PFSK-1 (cell line): ENCODE measurements around the gene F12.

Experiments
- FOXP2 ChIP-seq: optimal IDR thresholded peaks from 2 replicates; pipeline ENCODE3; 2011; ENCODE audit warnings: borderline replicate concordance, control low read depth, inconsistent platforms; ENCODE audit not compliant: insufficient read depth; ENCODE audit errors: extremely low read length, extremely low read depth
- POLR2AphosphoS5 ChIP-seq: IDR thresholded peaks from 2 replicates; pipeline ENCODE4 v1.6.1; 2012; ENCODE audit warnings: low read depth, mild to moderate bottlenecking, control low read depth, low read length, moderate library complexity
- SIN3A ChIP-seq: IDR thresholded peaks from 2 replicates; pipeline ENCODE4 v1.6.1; 2012; ENCODE audit warnings: mild to moderate bottlenecking, low read length, moderate library complexity, borderline replicate concordance; ENCODE audit not compliant: insufficient read depth
- TAF1 ChIP-seq: IDR thresholded peaks from 2 replicates; pipeline ENCODE4 v1.6.1; 2012; ENCODE audit warnings: low read length, control low read depth, borderline replicate concordance; ENCODE audit not compliant: insufficient read depth
- TF ChIP-seq, protein P1 (sequence below), 2 experiments: IDR thresholded peaks; 2 replicates each; pipeline versions ENCODE4 v1.6.1 to v1.8.0; 2011 to 2012; ENCODE audit warnings: low read depth in 2 of 2, low read length in 2 of 2, control low read depth in 1 of 2, inconsistent platforms in 1 of 2, mild to moderate bottlenecking in 1 of 2, moderate library complexity in 1 of 2; ENCODE audit not compliant: insufficient read depth in 1 of 2

Gene F12

GRCh38 chr5:177367981-177368868, 41.1 kb downstream of the F12 start:
- no peak for TF ChIP-seq POLR2AphosphoS5

DNA sequence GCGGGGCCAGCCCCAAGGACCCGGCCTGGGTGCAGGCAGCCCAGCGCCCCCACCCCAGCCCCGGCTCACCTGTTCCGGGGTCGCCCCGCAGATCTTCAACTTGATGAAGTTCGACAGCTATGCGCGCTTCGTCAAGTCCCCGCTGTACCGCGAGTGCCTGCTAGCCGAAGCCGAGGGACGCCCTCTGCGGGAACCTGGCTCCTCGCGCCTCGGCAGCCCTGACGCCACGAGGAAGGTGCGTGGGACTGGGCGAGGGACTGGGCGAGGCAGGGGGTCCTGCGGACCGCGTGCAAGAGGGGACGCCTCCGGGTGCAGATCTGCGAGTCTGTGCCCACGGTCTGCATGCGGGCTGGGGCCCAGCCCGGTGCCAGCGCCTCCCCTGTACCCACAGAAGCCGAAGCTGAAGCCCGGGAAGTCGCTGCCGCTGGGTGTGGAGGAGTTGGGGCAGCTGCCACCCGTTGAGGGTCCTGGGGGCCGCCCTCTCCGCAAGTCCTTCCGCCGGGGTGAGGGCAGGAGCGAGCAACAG, 42.0 kb downstream of the F12 start:
- TF ChIP-seq SIN3A (no peak), POLR2AphosphoS5 (no peak), TAF1 (no peak), FOXP2 (no peak)
- TF ChIP-seq, protein P1, sequence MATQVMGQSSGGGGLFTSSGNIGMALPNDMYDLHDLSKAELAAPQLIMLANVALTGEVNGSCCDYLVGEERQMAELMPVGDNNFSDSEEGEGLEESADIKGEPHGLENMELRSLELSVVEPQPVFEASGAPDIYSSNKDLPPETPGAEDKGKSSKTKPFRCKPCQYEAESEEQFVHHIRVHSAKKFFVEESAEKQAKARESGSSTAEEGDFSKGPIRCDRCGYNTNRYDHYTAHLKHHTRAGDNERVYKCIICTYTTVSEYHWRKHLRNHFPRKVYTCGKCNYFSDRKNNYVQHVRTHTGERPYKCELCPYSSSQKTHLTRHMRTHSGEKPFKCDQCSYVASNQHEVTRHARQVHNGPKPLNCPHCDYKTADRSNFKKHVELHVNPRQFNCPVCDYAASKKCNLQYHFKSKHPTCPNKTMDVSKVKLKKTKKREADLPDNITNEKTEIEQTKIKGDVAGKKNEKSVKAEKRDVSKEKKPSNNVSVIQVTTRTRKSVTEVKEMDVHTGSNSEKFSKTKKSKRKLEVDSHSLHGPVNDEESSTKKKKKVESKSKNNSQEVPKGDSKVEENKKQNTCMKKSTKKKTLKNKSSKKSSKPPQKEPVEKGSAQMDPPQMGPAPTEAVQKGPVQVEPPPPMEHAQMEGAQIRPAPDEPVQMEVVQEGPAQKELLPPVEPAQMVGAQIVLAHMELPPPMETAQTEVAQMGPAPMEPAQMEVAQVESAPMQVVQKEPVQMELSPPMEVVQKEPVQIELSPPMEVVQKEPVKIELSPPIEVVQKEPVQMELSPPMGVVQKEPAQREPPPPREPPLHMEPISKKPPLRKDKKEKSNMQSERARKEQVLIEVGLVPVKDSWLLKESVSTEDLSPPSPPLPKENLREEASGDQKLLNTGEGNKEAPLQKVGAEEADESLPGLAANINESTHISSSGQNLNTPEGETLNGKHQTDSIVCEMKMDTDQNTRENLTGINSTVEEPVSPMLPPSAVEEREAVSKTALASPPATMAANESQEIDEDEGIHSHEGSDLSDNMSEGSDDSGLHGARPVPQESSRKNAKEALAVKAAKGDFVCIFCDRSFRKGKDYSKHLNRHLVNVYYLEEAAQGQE (IDR thresholded peaks at IDR 0.05; ENCODE audit: insufficient read depth in 1 of 2, low read depth in 2 of 2, low read length in 2 of 2): no peak

DNA sequence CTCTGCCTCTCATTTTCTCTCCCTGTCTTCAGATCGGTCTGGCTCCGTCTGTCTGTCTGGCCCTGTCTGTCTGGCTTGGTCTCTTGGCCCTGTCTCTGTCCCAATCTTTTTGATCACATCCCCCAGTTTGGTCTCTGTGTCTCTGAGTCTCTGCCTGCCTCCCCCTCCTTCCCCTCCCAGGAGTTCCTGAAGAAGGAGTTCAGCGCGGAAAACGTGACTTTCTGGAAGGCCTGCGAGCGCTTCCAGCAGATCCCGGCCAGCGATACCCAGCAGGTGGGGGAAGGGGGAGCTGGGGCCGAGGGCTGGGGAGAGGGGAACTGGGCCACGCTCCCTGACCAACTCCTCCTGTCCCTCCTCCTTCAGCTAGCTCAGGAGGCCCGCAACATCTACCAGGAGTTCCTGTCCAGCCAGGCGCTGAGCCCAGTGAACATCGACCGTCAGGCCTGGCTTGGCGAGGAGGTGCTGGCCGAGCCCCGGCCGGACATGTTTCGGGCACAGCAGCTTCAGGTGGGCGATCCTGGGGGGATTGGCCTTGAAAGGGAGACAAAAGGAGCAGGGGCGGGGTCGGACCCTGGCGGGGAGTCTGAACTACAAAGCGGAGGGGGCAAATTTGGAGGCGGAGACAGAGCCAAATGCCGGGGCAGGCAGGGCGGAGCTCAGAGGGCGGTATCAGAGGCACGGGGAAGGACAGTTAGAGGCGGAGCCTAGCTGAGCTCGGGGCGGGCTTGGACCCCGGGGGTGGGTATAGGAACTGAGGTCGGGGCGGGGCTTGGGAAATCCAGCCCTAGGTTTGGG, 42.6 kb downstream of the F12 start:
- TF ChIP-seq FOXP2 (peak; percentile 33), SIN3A (no peak), POLR2AphosphoS5 (no peak; the same call in none of the 2 replicates), TAF1 (0 out of 2 replicates have a peak, but pooled peaks have one; percentile 39)
- TF ChIP-seq, protein P1 (IDR thresholded peaks at IDR 0.05; ENCODE audit: insufficient read depth in 1 of 2, low read depth in 2 of 2, low read length in 2 of 2): no peak

GRCh38 chr5:177365845-177366527, 43.4 kb downstream of the F12 start:
- TF ChIP-seq POLR2AphosphoS5: no peak
- TF ChIP-seq, protein P1 (IDR thresholded peaks at IDR 0.05; ENCODE audit: insufficient read depth in 1 of 2, low read depth in 2 of 2, low read length in 2 of 2): no peak
- no peak for TF ChIP-seq SIN3A
- TF ChIP-seq TAF1: no peak
- no peak for TF ChIP-seq FOXP2
